Measurements from ENCODE around the gene MCOLN1.

Gene MCOLN1

DNA sequence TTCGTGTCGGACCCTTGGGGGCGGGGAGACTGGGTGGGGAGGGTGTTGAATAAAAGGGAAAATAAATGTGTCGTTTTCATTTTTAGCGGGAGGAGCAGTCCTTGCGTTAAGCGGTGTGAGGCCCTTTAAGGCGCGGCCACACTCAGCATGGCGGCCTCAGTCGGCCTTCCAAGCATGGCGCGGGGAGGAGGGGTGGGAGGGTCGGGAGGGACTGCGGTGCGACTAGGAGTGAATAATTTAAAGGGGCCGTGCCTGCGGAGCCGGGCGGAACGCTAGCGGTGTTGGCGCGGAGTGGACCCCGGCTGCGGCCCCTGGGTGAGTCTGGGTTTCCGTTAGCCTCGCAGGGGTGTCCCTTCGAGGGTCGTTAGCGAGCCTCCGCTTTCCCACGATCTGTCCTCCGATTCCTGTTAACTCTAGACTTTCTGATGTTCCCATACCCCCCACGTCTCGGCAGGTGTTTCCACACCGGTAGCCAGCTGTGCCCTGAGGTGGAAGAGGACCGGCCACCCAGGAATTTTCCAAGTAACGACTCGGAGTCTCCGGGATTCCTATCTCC, 11.6 kb downstream of the MCOLN1 start:
- TF ChIP-seq RAD21 (IDR thresholded peaks at IDR 0.05; ENCODE audit: low read depth) = no peak
- no peak for TF ChIP-seq FOXM1 (IDR thresholded peaks at IDR 0.05; ENCODE audit: borderline replicate concordance, low read depth)
- TF ChIP-seq TAF1 (IDR thresholded peaks at IDR 0.05; ENCODE audit: low read depth) = no peak
- TF ChIP-seq, protein P1, sequence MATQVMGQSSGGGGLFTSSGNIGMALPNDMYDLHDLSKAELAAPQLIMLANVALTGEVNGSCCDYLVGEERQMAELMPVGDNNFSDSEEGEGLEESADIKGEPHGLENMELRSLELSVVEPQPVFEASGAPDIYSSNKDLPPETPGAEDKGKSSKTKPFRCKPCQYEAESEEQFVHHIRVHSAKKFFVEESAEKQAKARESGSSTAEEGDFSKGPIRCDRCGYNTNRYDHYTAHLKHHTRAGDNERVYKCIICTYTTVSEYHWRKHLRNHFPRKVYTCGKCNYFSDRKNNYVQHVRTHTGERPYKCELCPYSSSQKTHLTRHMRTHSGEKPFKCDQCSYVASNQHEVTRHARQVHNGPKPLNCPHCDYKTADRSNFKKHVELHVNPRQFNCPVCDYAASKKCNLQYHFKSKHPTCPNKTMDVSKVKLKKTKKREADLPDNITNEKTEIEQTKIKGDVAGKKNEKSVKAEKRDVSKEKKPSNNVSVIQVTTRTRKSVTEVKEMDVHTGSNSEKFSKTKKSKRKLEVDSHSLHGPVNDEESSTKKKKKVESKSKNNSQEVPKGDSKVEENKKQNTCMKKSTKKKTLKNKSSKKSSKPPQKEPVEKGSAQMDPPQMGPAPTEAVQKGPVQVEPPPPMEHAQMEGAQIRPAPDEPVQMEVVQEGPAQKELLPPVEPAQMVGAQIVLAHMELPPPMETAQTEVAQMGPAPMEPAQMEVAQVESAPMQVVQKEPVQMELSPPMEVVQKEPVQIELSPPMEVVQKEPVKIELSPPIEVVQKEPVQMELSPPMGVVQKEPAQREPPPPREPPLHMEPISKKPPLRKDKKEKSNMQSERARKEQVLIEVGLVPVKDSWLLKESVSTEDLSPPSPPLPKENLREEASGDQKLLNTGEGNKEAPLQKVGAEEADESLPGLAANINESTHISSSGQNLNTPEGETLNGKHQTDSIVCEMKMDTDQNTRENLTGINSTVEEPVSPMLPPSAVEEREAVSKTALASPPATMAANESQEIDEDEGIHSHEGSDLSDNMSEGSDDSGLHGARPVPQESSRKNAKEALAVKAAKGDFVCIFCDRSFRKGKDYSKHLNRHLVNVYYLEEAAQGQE (IDR thresholded peaks at IDR 0.05; ENCODE audit: low read depth) = no peak
- no peak for TF ChIP-seq EP300 (IDR thresholded peaks at IDR 0.05; ENCODE audit: borderline replicate concordance)
- peak; percentile 88 for TF ChIP-seq EGR1 (IDR thresholded peaks at IDR 0.05)
- 0 out of 2 replicates have a peak, but pooled peaks have one; percentile 63 for TF ChIP-seq ZBTB7A (IDR thresholded peaks at IDR 0.05; ENCODE audit: low read depth)
- 0 out of 2 replicates have a peak, but pooled peaks have one; percentile 1 for TF ChIP-seq CEBPB (IDR thresholded peaks at IDR 0.05)
- TF ChIP-seq YY1 (IDR thresholded peaks at IDR 0.05; ENCODE audit: low read depth) = peak; percentile 99
- no peak for TF ChIP-seq NFIC (IDR thresholded peaks at IDR 0.05)
- TF ChIP-seq TCF12 (IDR thresholded peaks at IDR 0.05; ENCODE audit: low read depth) = no peak
- TF ChIP-seq, protein P2, sequence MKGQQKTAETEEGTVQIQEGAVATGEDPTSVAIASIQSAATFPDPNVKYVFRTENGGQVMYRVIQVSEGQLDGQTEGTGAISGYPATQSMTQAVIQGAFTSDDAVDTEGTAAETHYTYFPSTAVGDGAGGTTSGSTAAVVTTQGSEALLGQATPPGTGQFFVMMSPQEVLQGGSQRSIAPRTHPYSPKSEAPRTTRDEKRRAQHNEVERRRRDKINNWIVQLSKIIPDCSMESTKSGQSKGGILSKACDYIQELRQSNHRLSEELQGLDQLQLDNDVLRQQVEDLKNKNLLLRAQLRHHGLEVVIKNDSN (IDR thresholded peaks at IDR 0.05) = 0 out of 2 replicates have a peak, but pooled peaks have one; percentile 16
- TF ChIP-seq, protein P3, sequence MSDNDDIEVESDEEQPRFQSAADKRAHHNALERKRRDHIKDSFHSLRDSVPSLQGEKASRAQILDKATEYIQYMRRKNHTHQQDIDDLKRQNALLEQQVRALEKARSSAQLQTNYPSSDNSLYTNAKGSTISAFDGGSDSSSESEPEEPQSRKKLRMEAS (IDR thresholded peaks at IDR 0.05) = peak; percentile 81

DNA sequence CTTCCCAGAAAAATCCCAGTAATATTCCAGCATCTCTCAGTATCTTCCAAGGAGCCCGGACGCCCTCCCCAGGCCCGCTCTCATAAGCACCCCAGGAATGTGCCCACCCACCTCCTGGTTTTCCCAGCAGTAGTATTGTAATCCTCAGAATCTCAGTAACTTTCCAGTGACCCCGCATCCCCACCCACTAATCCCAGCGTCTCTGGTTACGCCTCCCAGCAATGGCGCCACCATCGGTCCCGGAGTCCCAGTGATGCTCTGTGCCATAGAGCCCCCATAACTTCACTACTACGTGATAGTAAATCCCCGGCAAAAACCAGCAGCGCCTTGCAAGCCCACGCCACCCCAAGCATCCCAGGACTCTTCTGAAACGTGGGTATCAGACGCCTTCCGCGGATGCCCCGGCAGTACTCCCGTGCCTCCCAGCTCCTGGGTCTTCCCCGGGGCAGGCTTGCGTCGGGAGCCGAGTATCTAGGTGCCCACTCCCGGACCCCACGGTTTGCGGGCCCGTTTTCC, 12.2 kb downstream of the MCOLN1 start:
- TF ChIP-seq CREB1 (IDR thresholded peaks at IDR 0.05; ENCODE audit: low read depth) = no peak
- TF ChIP-seq, protein P3 (IDR thresholded peaks at IDR 0.05) = no peak
- TF ChIP-seq TAF1 (IDR thresholded peaks at IDR 0.05; ENCODE audit: low read depth) = no peak
- TF ChIP-seq YY1 (IDR thresholded peaks at IDR 0.05; ENCODE audit: low read depth) = peak; percentile 82
- TF ChIP-seq NFIC (IDR thresholded peaks at IDR 0.05) = no peak
- 0 out of 2 replicates have a peak, but pooled peaks have one; percentile 33 for TF ChIP-seq TEAD4 (IDR thresholded peaks at IDR 0.05)
- no peak for TF ChIP-seq ZBTB7A (IDR thresholded peaks at IDR 0.05; ENCODE audit: low read depth)
- no peak for TF ChIP-seq EP300 (IDR thresholded peaks at IDR 0.05; ENCODE audit: borderline replicate concordance)
- 0 out of 2 replicates have a peak, but pooled peaks have one; percentile 0 for TF ChIP-seq CEBPB (IDR thresholded peaks at IDR 0.05)

DNA sequence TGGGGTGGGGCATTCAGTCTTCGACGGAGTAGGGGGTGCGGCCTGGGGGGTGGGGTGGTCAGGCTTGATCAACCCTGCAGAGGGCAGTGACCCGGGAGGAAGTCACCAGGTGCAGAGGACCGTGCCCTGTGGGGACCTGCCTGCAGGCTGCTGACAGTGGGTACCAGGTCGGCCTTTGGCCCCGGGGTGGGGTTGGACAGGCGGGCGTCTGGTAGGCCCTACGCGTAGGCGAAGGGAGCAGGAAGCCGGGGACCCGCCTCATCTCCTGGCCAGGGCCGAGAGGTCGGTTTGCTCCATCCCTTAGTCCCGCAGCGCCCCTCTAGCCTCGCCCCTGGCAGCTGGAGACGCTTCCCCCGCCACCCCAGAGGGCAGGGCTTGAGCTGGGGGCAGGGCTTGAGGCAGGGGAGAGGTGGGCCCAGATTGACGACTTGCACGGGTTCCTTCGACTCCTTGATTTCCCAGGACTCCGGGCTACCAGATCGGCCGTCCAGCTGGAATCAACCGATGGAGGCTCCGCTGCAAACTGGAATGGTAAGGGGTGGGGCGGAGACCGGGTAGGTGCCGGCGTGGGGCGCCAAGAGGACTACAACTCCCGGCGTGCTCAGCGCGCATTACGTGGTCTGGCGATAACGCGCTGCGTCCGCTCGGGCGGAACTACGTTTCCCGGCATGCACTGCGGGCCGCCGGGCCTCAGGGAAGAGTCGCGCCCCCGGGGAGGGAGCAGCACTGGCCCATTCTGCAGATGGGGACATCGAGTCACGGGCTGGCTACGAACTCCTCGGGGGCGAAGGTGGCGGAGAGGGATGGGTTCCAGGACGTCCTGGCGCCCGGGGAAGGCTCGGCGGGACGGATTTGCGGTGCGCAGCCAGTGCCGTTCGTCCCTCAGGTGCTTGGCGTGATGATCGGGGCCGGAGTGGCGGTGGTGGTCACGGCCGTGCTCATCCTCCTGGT, 12.9 kb downstream of the MCOLN1 start, which contains the start of gene PNPLA6:
TSS of gene PNPLA6 (plus strand) at position 671 of the 951 bp plus-strand sequence. CDS start at position 743, 72 bp downstream.
- TF ChIP-seq FOXM1 (IDR thresholded peaks at IDR 0.05; ENCODE audit: borderline replicate concordance, low read depth) (no peak), TCF12 (IDR thresholded peaks at IDR 0.05; ENCODE audit: low read depth) (peak; percentile 63), CREB1 (IDR thresholded peaks at IDR 0.05; ENCODE audit: low read depth) (peak; percentile 92), YY1 (IDR thresholded peaks at IDR 0.05; ENCODE audit: low read depth) (peak; percentile 85), ZBTB7A (IDR thresholded peaks at IDR 0.05; ENCODE audit: low read depth) (peak; percentile 61), EP300 (IDR thresholded peaks at IDR 0.05; ENCODE audit: borderline replicate concordance) (no peak), NFIC (IDR thresholded peaks at IDR 0.05) (no peak), CEBPB (IDR thresholded peaks at IDR 0.05) (no peak), RAD21 (IDR thresholded peaks at IDR 0.05; ENCODE audit: low read depth) (no peak), TAF1 (IDR thresholded peaks at IDR 0.05; ENCODE audit: low read depth) (no peak; the same call in 1 of the 2 replicates), EGR1 (IDR thresholded peaks at IDR 0.05) (no peak; the same call in 1 of the 2 replicates), TEAD4 (IDR thresholded peaks at IDR 0.05) (no peak)
- TF ChIP-seq, protein P1 (IDR thresholded peaks at IDR 0.05; ENCODE audit: low read depth) = no peak
- TF ChIP-seq, protein P3 (IDR thresholded peaks at IDR 0.05) = peak; percentile 67; the same call in 1 of the 2 replicates
- TF ChIP-seq, protein P2 (IDR thresholded peaks at IDR 0.05) = peak; percentile 27; the same call in 1 of the 2 replicates

DNA sequence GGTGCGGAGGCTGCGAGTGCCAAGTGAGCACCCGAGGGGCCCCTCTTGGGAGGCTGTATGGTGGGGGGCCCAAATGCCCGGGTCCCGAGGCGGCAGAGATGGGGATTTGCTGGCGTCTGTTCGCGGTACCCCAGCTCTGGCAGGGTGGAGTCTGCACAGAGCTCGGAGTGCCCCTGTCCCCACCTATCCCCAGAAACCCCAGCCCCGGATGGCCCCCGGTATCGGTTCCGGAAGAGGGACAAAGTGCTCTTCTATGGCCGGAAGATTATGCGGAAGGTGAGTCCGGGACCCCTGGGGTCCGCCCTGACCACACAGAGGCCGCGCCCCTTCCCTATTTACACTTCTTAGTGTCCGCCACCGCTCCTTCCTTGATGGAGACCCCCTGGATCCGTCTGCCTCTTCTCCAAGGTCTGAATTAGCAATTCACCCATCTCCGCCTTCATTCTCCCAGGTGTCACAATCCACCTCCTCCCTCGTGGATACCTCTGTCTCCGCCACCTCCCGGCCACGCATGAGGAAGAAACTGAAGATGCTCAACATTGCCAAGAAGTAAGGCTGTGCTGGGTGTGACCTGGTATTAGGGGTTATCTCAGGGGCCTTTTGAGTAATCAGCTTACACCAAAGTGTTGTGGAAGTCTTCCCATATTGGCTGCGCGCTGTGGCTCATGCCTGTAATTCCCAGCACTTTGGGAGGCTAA, 13.7 kb downstream of the MCOLN1 start:
- TF ChIP-seq, protein P1 (IDR thresholded peaks at IDR 0.05; ENCODE audit: low read depth) = no peak
- TF ChIP-seq TAF1 (IDR thresholded peaks at IDR 0.05; ENCODE audit: low read depth) (no peak), CEBPB (IDR thresholded peaks at IDR 0.05) (no peak), TCF12 (IDR thresholded peaks at IDR 0.05; ENCODE audit: low read depth) (no peak), ZBTB7A (IDR thresholded peaks at IDR 0.05; ENCODE audit: low read depth) (no peak), EP300 (IDR thresholded peaks at IDR 0.05; ENCODE audit: borderline replicate concordance) (no peak), NFIC (IDR thresholded peaks at IDR 0.05) (no peak), YY1 (IDR thresholded peaks at IDR 0.05; ENCODE audit: low read depth) (no peak), RAD21 (IDR thresholded peaks at IDR 0.05; ENCODE audit: low read depth) (no peak), CREB1 (IDR thresholded peaks at IDR 0.05; ENCODE audit: low read depth) (no peak), EGR1 (IDR thresholded peaks at IDR 0.05) (no peak), TEAD4 (IDR thresholded peaks at IDR 0.05) (no peak), FOXM1 (IDR thresholded peaks at IDR 0.05; ENCODE audit: borderline replicate concordance, low read depth) (no peak)
- TF ChIP-seq, protein P2 (IDR thresholded peaks at IDR 0.05) = no peak
- TF ChIP-seq, protein P3 (IDR thresholded peaks at IDR 0.05) = no peak
